Measurements from ENCODE around the gene CEP95.

CEP95 gene

GRCh38 chr17:64496786-64497564 is 9.8 kb upstream of the CEP95 start, which contains the start of gene POLG2:
Gene POLG2, minus strand, starts transcription at chr17:64497054. Its CDS starts 86 bp downstream, at chr17:64496968.
- DNase-seq (ENCODE audit: low spot score) = peak; percentile 92

- no peak for DNase-seq (ENCODE audit: low spot score)
These were observed 9.2 kb upstream of the CEP95 start for GRCh38 chr17:64497565-64498035.

GRCh38 chr17:64498308-64499203 is 8.2 kb upstream of the CEP95 start:
- no peak for DNase-seq (ENCODE audit: low spot score)

- no peak for DNase-seq (ENCODE audit: low spot score)
These were observed 6.8 kb upstream of the CEP95 start for GRCh38 chr17:64499805-64500486.

GRCh38 chr17:64500487-64500859 is 6.3 kb upstream of the CEP95 start:
- DNase-seq (ENCODE audit: low spot score) = no peak

GRCh38 chr17:64500862-64501765 is 5.7 kb upstream of the CEP95 start:
- no peak for DNase-seq (ENCODE audit: low spot score)

GRCh38 chr17:64502021-64502420 is 4.8 kb upstream of the CEP95 start:
- DNase-seq (ENCODE audit: low spot score) = no peak

- no peak for DNase-seq (ENCODE audit: low spot score)
These were observed 4.0 kb upstream of the CEP95 start for GRCh38 chr17:64502809-64503208.

GRCh38 chr17:64503341-64503740 is 3.4 kb upstream of the CEP95 start:
- no peak for DNase-seq (ENCODE audit: low spot score)

- no peak for DNase-seq (ENCODE audit: low spot score)
These were observed 2.7 kb upstream of the CEP95 start for GRCh38 chr17:64503821-64504768.

GRCh38 chr17:64504769-64505339 is 1.9 kb upstream of the CEP95 start:
- no peak for DNase-seq (ENCODE audit: low spot score)

GRCh38 chr17:64505340-64506200 is 1.2 kb upstream of the CEP95 start:
- DNase-seq (ENCODE audit: low spot score) = peak; percentile 89

GRCh38 chr17:64506201-64506575 is 589 bp upstream of the CEP95 start, which contains the start of gene DDX5:
Gene DDX5, minus strand, starts transcription at chr17:64506289. Its CDS starts 170 bp downstream, at chr17:64506119.
- DNase-seq (ENCODE audit: low spot score) = peak; percentile 98

- DNase-seq (ENCODE audit: low spot score) = peak; percentile 69
These were observed 621 bp downstream of the CEP95 start for GRCh38 chr17:64507413-64507782.

GRCh38 chr17:64508683-64509082 is 1.9 kb downstream of the CEP95 start:
- no peak for DNase-seq (ENCODE audit: low spot score)

- no peak for DNase-seq (ENCODE audit: low spot score)
These were observed 2.4 kb downstream of the CEP95 start for GRCh38 chr17:64509179-64509578.

- no peak for DNase-seq (ENCODE audit: low spot score)
These were observed 8.6 kb downstream of the CEP95 start for GRCh38 chr17:64515419-64515818.

GRCh38 chr17:64515829-64516228 is 9.1 kb downstream of the CEP95 start:
- no peak for DNase-seq (ENCODE audit: low spot score)

GRCh38 chr17:64519601-64520000 is 12.8 kb downstream of the CEP95 start:
- DNase-seq (ENCODE audit: low spot score) = no peak
